Spleen (tissue), 11 donors: ENCODE measurements around the gene SSBP2. TPM values are rescaled to one million over a fixed set of nuclear protein-coding genes. Genes with fewer than 3 reads are reported as not detected.

ENCODE experiments used
- DNase-seq: peaks from one replicate; pipeline ENCODE4 v3.0.0-alpha.2; 2020
- H3K27ac ChIP-seq, 8 donors: fragments of 200-600 bp; sonication (generic) in 7 of 8; 1 replicate in 4 of 8; 2 replicates in 4 of 8; pipeline versions ENCODE4 v1.5.0 to v1.8.0; 2016 to 2021; ENCODE audit warnings: inconsistent platforms in 4 of 8, mild to moderate bottlenecking in 4 of 8, moderate library complexity in 1 of 8
- H3K27me3 ChIP-seq, 7 donors: fragments of 200-600 bp; sonication (generic) in 6 of 7; replicated peaks in 1 of 7; 1 replicate in 4 of 7; 2 replicates in 3 of 7; pipeline versions ENCODE4 v1.5.0 to v1.8.0; 2016 to 2021; ENCODE audit warnings: inconsistent platforms in 3 of 7, mild to moderate bottlenecking in 1 of 7
- H3K36me3 ChIP-seq, 6 donors: fragments of 200-600 bp; sonication (generic) in 5 of 6; 1 replicate in 4 of 6; 2 replicates in 2 of 6; pipeline versions ENCODE4 v1.5.0 to v1.8.0; 2016 to 2021; ENCODE audit warnings: inconsistent platforms in 2 of 6
- H3K4me1 ChIP-seq, 6 donors: fragments of 200-600 bp; sonication (generic) in 5 of 6; 1 replicate in 3 of 6; 2 replicates in 3 of 6; pipeline versions ENCODE4 v1.5.0 to v1.8.0; 2016 to 2021; ENCODE audit warnings: inconsistent platforms in 3 of 6
- H3K4me3 ChIP-seq, 8 donors: fragments of 200-600 bp; sonication (generic) in 7 of 8; 1 replicate in 4 of 8; 2 replicates in 4 of 8; pipeline versions ENCODE4 v1.5.0 to v1.8.0; 2016 to 2021; ENCODE audit warnings: inconsistent platforms in 4 of 8, mild to moderate bottlenecking in 4 of 8, moderate library complexity in 2 of 8
- H3K9me3 ChIP-seq, 8 donors: fragments of 200-600 bp; sonication (generic) in 7 of 8; 1 replicate in 4 of 8; 2 replicates in 4 of 8; pipeline versions ENCODE4 v1.5.0 to v1.8.0; 2016 to 2021; ENCODE audit warnings: inconsistent platforms in 4 of 8
- POLR2A ChIP-seq, 3 donors: fragments of 450-650 bp; IDR thresholded peaks; one replicate each; pipeline ENCODE4 v1.5.1; 2017; ENCODE audit warnings: antibody characterized with exemption in 3 of 3, mild to moderate bottlenecking in 1 of 3
- POLR2AphosphoS5 ChIP-seq, 3 donors: sonication (generic); formaldehyde crosslinking; IDR thresholded peaks; one replicate each; pipeline ENCODE4 v1.5.1; 2017; ENCODE audit warnings: antibody characterized with exemption in 3 of 3
- WGBS, 5 donors: extraction: QIAGEN DNeasy Blood & Tissue Kit in 3 of 5; methylation state at CpG; one replicate each; pipeline versions ENCODE4 v1.1.5 to v1.1.7; 2013 to 2018; 5-methylcytosine and 5-hydroxymethylcytosine counted together
- intact Hi-C: fragments of 100-400 bp; cut with DNase I; formaldehyde crosslinking; loops from one replicate; pipeline ENCODE4 v1.15.0; 2023; ENCODE audit warnings: low total_unique reads
- polyA plus RNA-seq, 3 donors: library from polyadenylated mRNA; stranded (reverse); fragments of 200-250 nt; gene quantifications; one replicate each; pipeline ENCODE4 v1.2.1, GENCODE V29; 2013
- total RNA-seq, 7 donors: library from RNA; depleted of rRNA in 3 of 7; stranded (reverse); fragments of >200 nt in 3 of 7; fragmentation: NEBNext Ultra II Directional in 4 of 7; extraction: Animal tissue kit (Norgen Biotek cat#: 25700) in 4 of 7; gene quantifications; one replicate each; pipeline versions ENCODE4 v1.1.0 to v1.2.1, GENCODE V29; 2016 to 2021
- TF ChIP-seq, protein P1 (sequence below), 11 experiments: fragments of 200-600 bp in 7 of 11; fragments of 450-650 bp in 4 of 11; sonication (generic) in 4 of 11; IDR thresholded peaks in 8 of 11; conservative IDR thresholded peaks in 3 of 11; 1 replicate in 7 of 11; 2 replicates in 4 of 11; pipeline versions ENCODE4 v1.4.0 to v1.8.0; 2016 to 2021; ENCODE audit warnings: antibody characterized with exemption in 11 of 11, inconsistent platforms in 4 of 11, mild to moderate bottlenecking in 1 of 11
- donor health status: healthy with polysubstance abuse.
- donor health status: DM: no; HTN: no; CAD: no; lungs with moderate emphysema.
- donor health status: DM: no; HTN: no; CAD: no.
- donor health status: Bipolar disorder and iron deficiency.
- donor health status: healthy.
- donor health status: DM: no; HTN: no; CAD: no.
- donor health status: DM: yes; HTN: yes; CAD: no.

The SSBP2 gene
- total and polyA plus RNA-seq, 10 donors, result 12.2 to 40.8 (median 29.6) TPM

DNA sequence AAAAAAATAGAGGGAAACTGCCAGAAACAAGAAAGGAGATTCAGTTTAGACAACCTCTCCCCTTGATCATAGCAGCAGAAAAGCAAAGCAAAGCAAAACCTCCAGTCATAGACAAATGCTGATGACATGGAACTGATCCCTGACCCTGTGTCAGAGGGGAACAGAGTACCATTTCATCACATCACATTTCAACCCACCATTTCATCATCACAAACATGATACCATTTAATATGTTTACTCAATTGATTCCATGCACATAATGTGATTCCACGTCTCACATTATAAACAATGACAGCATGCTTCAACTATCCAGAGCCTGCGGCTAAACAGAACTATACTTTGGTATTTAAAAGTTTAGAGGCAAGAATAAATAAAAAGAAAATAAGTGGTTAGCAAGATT is 328.2 kb downstream of the SSBP2 start:
- Histone ChIP-seq H3K27ac (no peak overlapping the region), H3K9me3 (no peaks in the 10 kb centered on the region), H3K4me1 (peaks cover 0 to 18% (median 9%) of the 10 kb centered on the region in 6 donors), H3K27me3 (no peaks in the 10 kb centered on the region), H3K36me3 (peaks cover 0 to 47% (median 11%) of the 10 kb centered on the region in 6 donors), H3K4me3 (no peak overlapping the region)
- TF ChIP-seq, protein P1, sequence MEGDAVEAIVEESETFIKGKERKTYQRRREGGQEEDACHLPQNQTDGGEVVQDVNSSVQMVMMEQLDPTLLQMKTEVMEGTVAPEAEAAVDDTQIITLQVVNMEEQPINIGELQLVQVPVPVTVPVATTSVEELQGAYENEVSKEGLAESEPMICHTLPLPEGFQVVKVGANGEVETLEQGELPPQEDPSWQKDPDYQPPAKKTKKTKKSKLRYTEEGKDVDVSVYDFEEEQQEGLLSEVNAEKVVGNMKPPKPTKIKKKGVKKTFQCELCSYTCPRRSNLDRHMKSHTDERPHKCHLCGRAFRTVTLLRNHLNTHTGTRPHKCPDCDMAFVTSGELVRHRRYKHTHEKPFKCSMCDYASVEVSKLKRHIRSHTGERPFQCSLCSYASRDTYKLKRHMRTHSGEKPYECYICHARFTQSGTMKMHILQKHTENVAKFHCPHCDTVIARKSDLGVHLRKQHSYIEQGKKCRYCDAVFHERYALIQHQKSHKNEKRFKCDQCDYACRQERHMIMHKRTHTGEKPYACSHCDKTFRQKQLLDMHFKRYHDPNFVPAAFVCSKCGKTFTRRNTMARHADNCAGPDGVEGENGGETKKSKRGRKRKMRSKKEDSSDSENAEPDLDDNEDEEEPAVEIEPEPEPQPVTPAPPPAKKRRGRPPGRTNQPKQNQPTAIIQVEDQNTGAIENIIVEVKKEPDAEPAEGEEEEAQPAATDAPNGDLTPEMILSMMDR (IDR thresholded peaks at IDR 0.05 in 8 of 11, conservative IDR thresholded peaks at IDR 0.05 in 3 of 11), result no peak
- no peak for TF ChIP-seq POLR2A (IDR thresholded peaks at IDR 0.05)
- TF ChIP-seq POLR2AphosphoS5 (IDR thresholded peaks at IDR 0.05), result no peak
- intact Hi-C loops, result loop anchor here (10.0 kb wide), 2 partner anchors 412 to 742 kb away; no protein-coding TSS in a partner anchor
- DNase-seq, result no peak
- 82 to 92% (median 90%) methylated on average over 2 of the region's 2 CpGs for WGBS, 5 donors

DNA sequence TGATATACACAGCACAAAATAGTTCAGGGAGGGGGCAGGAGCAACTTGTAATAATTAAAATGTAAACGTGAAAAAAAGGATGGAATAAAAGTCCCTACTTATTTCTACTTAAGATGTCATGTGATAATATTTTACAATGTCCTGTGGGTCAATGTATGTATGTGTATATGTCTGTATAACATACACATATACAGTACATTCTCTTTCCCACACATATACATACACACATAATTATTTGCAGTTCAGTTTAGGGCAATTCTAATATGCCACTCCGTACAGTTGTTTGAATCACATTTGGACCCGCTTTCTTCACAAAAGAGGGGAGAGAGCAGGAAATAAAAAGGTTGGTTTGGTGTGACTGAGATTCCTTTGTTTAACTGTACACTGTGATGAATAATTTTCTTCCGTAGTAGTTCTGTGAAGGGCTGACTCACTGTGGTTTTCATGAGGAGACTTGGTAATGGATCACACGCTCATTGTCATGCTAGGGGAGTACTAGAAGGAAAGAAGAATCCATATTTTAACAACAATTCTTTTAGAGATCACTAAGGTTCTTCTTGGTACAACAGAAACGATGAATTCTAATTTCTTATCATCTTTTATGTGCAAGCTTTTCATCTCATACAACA is 330.7 kb downstream of the SSBP2 start:
- Histone ChIP-seq H3K9me3 (no peaks in the 10 kb centered on the region), H3K4me3 (no peak overlapping the region), H3K27me3 (no peaks in the 10 kb centered on the region), H3K4me1 (no peaks in the 10 kb centered on the region), H3K27ac (no peak overlapping the region), H3K36me3 (peaks cover 0 to 56% (median 11%) of the 10 kb centered on the region in 6 donors)
- intact Hi-C loops, result loop anchor here (10.0 kb wide), 2 partner anchors 415 to 745 kb away; no protein-coding TSS in a partner anchor
- WGBS, 5 donors, result 42 to 58% (median 54%) methylated on average over 6 of the region's 6 CpGs
- DNase-seq, result no peak
- TF ChIP-seq, protein P1 (IDR thresholded peaks at IDR 0.05 in 8 of 11, conservative IDR thresholded peaks at IDR 0.05 in 3 of 11), result no peak
- no peak for TF ChIP-seq POLR2AphosphoS5 (IDR thresholded peaks at IDR 0.05)
- TF ChIP-seq POLR2A (IDR thresholded peaks at IDR 0.05), result no peak

DNA sequence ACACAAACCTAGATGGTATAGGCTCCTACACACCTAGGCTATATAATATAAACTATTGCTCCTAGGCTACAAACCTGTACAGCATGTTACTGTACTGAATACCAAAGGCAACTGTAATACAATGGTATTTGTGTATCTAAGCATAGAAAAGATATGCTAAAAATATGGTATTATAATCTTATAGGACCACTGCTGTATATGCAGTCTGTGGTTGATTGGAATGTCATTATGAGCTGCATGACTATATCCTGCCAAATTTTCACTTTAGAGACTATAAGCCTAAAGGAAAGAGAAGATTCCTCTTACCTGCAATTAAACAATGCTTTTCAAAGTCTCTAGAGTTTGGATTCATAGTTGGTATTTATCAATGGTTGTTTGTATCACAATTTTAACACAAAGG is 332.3 kb downstream of the SSBP2 start:
- no peaks in the 10 kb centered on the region for H3K4me1 ChIP-seq
- H3K4me3 ChIP-seq, result no peak overlapping the region
- intact Hi-C loops, result no loop called here
- H3K27me3 ChIP-seq, result no peaks in the 10 kb centered on the region
- H3K27ac ChIP-seq, result no peak overlapping the region
- H3K9me3 ChIP-seq, result no peaks in the 10 kb centered on the region
- H3K36me3 ChIP-seq, result peaks cover 0 to 61% (median 11%) of the 10 kb centered on the region in 6 donors
- no peak for TF ChIP-seq POLR2AphosphoS5 (IDR thresholded peaks at IDR 0.05)
- no peak for TF ChIP-seq POLR2A (IDR thresholded peaks at IDR 0.05)
- TF ChIP-seq, protein P1 (IDR thresholded peaks at IDR 0.05 in 8 of 11, conservative IDR thresholded peaks at IDR 0.05 in 3 of 11), result no peak
- no peak for DNase-seq

DNA sequence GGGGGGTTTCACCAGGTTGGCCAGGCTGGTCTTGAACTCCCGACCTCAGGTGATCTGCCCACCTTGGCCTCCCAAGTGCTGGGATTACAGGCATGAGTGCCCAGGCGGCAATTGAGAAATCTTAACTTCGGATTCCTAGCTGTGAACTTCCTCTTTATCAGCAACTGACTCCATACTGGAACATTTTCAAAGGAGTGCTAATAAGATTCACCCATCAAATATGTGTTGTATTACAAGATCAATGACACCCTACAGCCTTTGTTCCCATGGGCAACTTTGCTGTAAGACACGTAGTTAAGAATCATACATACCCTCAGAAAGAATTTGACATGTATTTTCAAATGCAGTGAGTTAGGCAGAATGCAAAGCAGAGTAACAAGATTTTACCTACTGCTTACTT is 333.8 kb downstream of the SSBP2 start:
- no peaks in the 10 kb centered on the region for H3K9me3 ChIP-seq
- H3K27ac ChIP-seq, result no peak overlapping the region
- H3K27me3 ChIP-seq, result no peaks in the 10 kb centered on the region
- no peaks in the 10 kb centered on the region for H3K4me1 ChIP-seq
- no peak overlapping the region for H3K4me3 ChIP-seq
- no peak for DNase-seq
- TF ChIP-seq POLR2AphosphoS5 (IDR thresholded peaks at IDR 0.05) (no peak), POLR2A (IDR thresholded peaks at IDR 0.05) (no peak)
- whole genome bisulfite sequencing, 5 donors, result 73 to 92% (median 79%) methylated on average over 4 of the region's 4 CpGs
- H3K36me3 ChIP-seq, result peaks cover 0 to 53% (median 11%) of the 10 kb centered on the region in 6 donors
- intact Hi-C loops, result no loop called here
